ENCODE measurements around the gene ZNF865. TPM values are rescaled to one million over a fixed set of nuclear protein-coding genes. Genes with fewer than 3 reads are reported as not detected.

The ZNF865 gene
- polyA plus RNA-seq, 3 donors, result 5.9 to 11.8 (median 11.1) TPM

DNA sequence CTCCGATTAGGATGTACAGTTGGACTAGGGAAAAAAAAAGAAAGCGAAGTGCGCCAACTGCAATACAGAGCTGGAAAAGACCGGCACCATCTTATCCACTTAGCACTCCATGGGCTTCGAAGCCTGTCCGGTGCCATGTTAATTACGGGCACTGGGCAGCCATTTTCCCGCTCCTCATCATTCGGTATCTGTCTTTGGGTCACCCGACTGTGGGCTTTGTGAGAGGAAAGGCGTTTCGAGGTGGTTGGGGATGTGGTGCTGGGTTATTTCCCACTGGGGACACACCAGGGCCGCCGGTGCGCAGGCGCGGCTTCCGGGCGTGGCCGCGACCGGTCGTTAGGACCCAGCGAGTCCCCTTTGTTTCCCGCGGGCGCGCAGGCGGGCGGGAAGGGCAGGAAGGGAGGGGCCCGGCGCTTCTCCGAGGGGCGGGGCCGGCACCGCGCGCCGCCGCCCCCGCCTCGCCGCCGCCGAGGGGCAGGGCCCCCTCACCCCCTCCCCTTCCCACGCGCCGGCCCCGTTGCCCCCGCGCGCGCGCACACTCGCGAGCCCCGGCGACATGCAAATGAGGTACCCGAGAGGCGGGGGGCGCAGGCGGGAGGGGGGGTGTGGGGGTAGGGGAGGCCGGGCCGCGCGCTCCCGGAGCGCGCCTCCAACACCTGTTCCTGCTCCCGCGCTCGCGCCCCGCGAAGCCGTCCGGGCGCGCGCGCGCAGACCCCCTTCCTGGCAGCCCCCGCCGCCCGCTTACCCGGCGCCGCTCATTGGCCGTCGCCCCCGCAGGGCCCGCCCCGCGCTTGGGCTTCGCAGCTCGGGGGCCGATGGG, 5.4 kb upstream of the ZNF865 start, which contains the start of gene ZNF524:
ZNF524 (plus strand) TSS at position 447 of the 820 bp plus-strand sequence. CDS start 1,825 bp downstream, outside the sequence.
- DNase-seq (ENCODE audit: extremely low read depth in 1 of 11, low read depth in 9 of 11, low spot score in 4 of 11), result peak in 9 of 11 donors; percentile 81 to 98 (median 89)

GRCh38 chr19:55600662-55601028, 4.8 kb upstream of the ZNF865 start:
- no peak for DNase-seq (ENCODE audit: extremely low read depth in 1 of 11, low read depth in 9 of 11, low spot score in 4 of 11)

- DNase-seq (ENCODE audit: extremely low read depth in 1 of 11, low read depth in 9 of 11, low spot score in 4 of 11), result no peak
These were observed 4.4 kb upstream of the ZNF865 start for GRCh38 chr19:55601084-55601483.

DNA sequence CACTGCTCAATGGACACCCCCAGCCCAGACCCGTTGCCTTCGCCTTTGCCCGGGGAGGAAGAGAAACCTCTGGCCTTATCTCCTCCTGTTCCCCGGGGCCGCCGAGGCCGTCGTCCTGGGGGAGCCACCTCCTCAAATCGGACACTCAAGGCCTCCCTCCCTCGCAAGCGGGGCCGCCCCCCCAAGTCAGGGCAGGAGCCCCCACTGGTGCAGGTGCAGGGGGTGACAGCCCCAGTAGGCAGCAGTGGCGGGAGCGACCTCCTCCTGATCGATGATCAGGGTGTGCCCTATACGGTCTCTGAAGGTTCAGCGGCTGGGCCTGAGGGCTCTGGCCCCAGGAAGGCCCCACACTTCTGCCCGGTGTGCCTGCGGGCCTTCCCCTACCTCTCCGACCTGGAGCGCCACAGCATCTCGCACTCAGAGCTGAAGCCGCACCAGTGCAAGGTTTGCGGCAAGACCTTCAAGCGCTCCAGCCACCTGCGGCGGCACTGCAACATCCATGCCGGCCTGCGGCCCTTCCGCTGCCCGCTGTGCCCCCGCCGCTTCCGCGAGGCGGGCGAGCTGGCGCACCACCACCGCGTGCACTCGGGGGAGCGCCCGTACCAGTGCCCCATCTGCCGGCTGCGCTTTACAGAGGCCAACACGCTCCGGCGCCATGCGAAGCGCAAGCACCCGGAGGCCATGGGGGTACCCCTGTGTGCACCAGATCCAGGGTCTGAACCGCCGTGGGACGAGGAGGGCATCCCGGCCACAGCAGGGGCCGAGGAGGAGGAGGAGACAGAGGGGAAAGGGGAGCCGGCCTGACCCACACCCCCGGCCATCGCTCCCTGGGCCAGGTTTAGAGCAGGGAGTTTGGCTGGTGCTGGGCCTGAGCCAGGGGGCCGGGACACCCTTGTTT, 3.1 kb upstream of the ZNF865 start:
- DNase-seq (ENCODE audit: extremely low read depth in 1 of 11, low read depth in 9 of 11, low spot score in 4 of 11), result no peak

- no peak for DNase-seq (ENCODE audit: extremely low read depth in 1 of 11, low read depth in 9 of 11, low spot score in 4 of 11)
These were observed 2.3 kb upstream of the ZNF865 start for GRCh38 chr19:55603115-55603514.

- no peak for DNase-seq (ENCODE audit: extremely low read depth in 1 of 11, low read depth in 9 of 11, low spot score in 4 of 11)
These were observed 1.7 kb upstream of the ZNF865 start for GRCh38 chr19:55603581-55604292.

DNA sequence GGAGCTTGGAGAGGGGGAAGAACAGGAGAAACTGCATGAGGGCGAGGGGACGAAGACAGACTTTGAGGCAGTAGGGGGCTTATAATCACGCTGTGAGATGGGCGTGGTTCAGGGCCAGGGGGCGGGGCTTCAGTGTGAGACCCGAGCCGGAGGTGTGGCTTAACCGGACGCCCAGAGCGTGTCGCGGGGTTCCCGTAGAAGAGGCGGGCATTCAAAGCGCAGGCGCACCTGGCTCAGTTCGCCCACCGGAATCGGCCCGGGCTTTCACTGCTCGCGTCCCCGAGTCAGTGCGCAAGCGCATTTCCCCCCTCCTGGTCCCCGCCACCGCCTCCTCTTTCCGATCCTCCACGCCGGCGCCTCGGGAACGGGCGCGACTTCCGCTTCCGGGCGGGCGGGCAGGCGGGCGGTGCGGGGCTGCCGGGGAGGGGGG, 225 bp upstream of the ZNF865 start:
- DNase-seq (ENCODE audit: extremely low read depth in 1 of 11, low read depth in 9 of 11, low spot score in 4 of 11), result peak; percentile 89 to 97 (median 95)

DNA sequence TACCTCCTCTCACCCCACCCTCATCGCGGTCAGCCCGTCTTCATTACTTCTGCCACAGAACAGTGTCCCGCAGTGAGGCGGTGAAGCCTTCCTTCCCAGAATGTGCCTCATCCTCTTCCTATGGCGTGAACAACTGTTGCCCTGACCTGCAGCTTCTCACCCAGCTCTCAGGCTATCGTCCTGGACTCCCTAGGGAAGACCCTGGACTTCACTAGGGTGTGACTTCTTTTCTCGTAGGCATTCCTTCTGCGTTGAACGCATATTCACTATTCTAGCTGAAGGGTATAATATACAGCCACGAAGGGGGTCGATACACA, 982 bp downstream of the ZNF865 start:
- no peak for DNase-seq (ENCODE audit: extremely low read depth in 1 of 11, low read depth in 9 of 11, low spot score in 4 of 11)

- DNase-seq (ENCODE audit: extremely low read depth in 1 of 11, low read depth in 9 of 11, low spot score in 4 of 11), result no peak
These were observed 1.4 kb downstream of the ZNF865 start for GRCh38 chr19:55606817-55607216.

- no peak for DNase-seq (ENCODE audit: extremely low read depth in 1 of 11, low read depth in 9 of 11, low spot score in 4 of 11)
These were observed 3.9 kb downstream of the ZNF865 start for GRCh38 chr19:55609326-55609725.

DNA sequence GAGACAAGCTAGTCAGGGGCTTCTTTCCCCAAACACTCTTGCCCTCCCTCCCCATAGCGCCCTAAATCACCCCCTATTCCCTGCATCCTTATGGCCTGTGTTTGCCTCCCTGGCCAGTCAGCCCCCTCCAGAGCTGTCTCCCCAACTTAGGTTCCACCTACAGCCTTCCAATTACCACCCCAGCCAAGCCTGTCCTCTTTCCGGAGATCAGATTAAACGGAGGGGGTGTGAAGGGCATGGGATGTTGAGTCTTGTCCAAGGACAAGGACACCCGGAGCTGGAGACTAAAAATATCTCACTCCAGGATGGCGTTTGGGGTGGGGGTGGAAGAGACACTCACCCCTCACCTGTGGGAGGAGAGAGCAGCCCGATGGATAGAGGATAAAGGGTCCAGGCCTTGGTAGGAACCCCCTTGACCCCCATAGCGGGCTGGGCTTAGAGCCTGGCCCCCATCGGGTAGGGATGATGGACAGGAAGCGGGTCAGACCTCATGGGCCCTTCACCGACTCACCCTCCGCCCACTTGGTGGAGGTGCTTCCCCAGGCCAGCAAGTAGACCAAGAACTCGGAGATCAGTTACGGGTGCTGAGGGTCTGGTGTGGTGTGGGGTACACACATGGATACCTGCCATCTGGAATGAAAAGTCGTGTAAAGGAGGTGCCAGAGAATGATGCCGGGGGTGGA, 6.0 kb downstream of the ZNF865 start:
- DNase-seq (ENCODE audit: extremely low read depth in 1 of 11, low read depth in 9 of 11, low spot score in 4 of 11), result no peak

DNA sequence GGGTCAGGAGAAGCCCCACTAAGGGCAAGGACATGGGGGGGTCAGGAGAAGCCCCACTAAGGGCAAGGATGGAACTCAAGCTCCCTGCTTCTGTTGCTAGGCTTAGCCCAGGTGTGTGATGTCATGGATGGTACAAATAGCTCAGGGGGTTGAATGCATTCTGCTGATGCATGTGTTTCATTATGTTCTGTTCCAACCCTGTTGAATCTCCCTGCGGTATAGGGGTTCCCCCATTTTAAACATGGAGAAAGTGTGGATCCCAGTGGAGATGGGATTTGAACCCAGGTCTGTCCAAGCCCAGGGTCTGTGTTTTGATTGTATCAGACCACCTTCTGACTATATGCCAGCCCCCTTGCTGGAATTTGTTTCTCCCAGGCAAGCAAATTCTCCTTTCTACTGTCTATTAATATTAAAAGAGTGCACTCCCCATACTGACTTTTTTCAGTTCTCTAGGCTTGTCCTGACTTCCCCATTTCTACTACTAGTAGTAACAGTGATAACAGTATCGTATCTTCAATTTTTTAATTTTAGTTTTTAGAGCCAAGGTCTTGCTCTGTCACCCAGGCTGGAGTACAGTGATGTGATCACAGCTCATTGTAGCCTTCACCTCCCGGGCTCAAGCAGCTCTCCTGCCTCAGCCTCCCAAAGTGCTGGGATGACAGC, 6.7 kb downstream of the ZNF865 start:
- no peak for DNase-seq (ENCODE audit: extremely low read depth in 1 of 11, low read depth in 9 of 11, low spot score in 4 of 11)

GRCh38 chr19:55613396-55613795, 7.9 kb downstream of the ZNF865 start:
- no peak for DNase-seq (ENCODE audit: extremely low read depth in 1 of 11, low read depth in 9 of 11, low spot score in 4 of 11)

- no peak for DNase-seq (ENCODE audit: extremely low read depth in 1 of 11, low read depth in 9 of 11, low spot score in 4 of 11)
These were observed 8.7 kb downstream of the ZNF865 start for GRCh38 chr19:55613930-55614710.

DNA sequence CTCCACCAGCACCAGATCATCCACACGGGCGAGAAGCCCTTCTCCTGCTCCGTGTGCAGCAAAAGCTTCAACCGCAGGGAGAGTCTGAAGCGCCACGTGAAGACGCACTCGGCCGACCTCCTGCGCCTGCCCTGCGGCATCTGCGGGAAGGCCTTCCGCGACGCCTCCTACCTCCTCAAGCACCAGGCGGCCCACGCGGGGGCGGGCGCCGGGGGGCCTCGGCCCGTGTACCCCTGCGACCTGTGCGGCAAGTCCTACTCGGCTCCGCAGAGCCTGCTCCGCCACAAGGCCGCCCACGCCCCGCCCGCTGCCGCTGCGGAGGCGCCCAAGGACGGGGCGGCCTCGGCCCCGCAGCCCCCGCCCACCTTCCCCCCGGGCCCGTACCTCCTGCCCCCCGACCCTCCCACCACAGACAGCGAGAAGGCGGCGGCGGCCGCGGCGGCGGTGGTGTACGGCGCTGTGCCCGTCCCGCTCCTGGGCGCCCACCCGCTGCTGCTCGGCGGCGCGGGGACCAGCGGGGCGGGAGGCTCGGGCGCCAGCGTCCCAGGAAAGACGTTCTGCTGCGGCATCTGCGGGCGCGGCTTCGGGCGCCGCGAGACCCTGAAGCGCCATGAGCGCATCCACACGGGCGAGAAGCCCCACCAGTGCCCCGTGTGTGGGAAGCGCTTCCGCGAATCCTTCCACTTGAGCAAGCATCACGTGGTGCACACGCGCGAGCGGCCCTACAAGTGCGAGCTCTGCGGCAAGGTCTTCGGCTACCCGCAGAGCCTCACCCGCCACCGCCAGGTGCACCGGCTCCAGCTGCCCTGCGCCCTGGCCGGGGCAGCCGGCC, 9.5 kb downstream of the ZNF865 start:
- DNase-seq (ENCODE audit: extremely low read depth in 1 of 11, low read depth in 9 of 11, low spot score in 4 of 11), result no peak

DNA sequence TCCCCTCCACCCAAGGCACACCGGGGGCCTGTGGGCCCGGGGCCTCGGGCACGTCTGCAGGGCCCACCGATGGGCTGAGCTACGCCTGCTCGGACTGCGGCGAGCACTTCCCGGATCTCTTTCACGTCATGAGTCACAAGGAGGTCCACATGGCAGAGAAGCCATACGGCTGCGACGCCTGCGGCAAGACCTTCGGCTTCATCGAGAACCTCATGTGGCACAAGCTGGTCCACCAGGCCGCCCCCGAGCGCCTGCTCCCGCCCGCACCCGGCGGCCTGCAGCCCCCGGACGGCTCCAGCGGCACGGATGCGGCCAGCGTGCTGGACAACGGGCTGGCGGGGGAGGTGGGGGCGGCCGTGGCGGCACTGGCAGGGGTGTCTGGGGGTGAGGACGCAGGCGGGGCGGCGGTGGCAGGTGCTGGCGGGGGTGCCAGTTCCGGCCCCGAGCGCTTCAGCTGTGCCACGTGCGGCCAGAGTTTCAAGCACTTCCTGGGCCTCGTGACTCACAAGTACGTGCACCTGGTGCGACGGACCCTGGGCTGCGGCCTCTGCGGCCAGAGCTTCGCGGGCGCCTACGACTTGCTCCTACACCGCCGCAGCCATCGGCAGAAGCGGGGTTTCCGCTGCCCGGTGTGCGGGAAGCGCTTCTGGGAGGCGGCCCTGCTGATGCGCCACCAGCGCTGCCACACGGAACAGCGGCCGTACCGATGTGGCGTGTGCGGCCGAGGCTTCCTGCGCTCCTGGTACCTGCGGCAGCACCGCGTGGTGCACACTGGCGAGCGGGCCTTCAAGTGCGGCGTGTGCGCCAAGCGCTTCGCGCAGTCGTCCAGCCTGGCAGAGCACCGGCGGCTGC, 10.3 kb downstream of the ZNF865 start:
- DNase-seq (ENCODE audit: extremely low read depth in 1 of 11, low read depth in 9 of 11, low spot score in 4 of 11), result no peak
